GM10266 (cell line): ENCODE measurements around the gene CCDC69.
A peak's percentile ranks its signal among the peaks of the same experiment; 100 is the strongest.

Experiments
- DNase-seq: peaks from one replicate; pipeline ENCODE4 v3.0.0; 2012; ENCODE audit errors: extremely low spot score
- CTCF ChIP-seq: IDR thresholded peaks from 2 replicates; pipeline ENCODE4 v1.5.1; 2012; ENCODE audit warnings: mild to moderate bottlenecking, low read depth; ENCODE audit not compliant: control insufficient read depth, insufficient read depth; ENCODE audit errors: missing control alignments

The CCDC69 gene, protein sequence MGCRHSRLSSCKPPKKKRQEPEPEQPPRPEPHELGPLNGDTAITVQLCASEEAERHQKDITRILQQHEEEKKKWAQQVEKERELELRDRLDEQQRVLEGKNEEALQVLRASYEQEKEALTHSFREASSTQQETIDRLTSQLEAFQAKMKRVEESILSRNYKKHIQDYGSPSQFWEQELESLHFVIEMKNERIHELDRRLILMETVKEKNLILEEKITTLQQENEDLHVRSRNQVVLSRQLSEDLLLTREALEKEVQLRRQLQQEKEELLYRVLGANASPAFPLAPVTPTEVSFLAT

GRCh38 chr5:151223447-151224264 is at the start of gene CCDC69:
Gene CCDC69 (minus strand): TSS chr5:151224092. CDS start chr5:151223970, 122 bp downstream.
- peak; percentile 74 for DNase-seq
- no peak for TF ChIP-seq CTCF

DNA sequence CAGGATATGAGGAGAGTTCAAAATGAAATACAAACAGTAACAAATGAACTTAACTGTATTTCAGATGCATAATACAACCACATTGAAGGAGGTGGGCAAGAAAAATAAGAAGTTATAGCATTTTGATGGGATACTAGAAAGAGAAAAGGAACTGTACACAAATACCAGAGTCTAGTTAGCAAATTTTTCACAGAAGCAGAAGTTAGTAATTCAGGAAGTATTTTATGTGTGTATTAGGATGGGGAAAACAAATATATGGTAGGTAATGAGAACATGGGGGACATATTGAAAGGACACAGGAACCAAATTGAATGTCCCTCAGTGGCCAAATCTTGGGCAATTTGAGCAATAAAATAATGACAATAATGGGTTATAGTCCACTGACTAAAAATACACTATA is 47.4 kb upstream of the CCDC69 start:
- TF ChIP-seq CTCF = no peak
- no peak for DNase-seq

- peak; percentile 51 for DNase-seq
- no peak for TF ChIP-seq CTCF
These were observed 46.7 kb upstream of the CCDC69 start for GRCh38 chr5:151270599-151270998.

GRCh38 chr5:151267491-151268260 is 43.8 kb upstream of the CCDC69 start:
- DNase-seq = no peak
- TF ChIP-seq CTCF = no peak

- no peak for TF ChIP-seq CTCF
- no peak for DNase-seq
These were observed 40.2 kb upstream of the CCDC69 start for GRCh38 chr5:151264113-151264512.

DNA sequence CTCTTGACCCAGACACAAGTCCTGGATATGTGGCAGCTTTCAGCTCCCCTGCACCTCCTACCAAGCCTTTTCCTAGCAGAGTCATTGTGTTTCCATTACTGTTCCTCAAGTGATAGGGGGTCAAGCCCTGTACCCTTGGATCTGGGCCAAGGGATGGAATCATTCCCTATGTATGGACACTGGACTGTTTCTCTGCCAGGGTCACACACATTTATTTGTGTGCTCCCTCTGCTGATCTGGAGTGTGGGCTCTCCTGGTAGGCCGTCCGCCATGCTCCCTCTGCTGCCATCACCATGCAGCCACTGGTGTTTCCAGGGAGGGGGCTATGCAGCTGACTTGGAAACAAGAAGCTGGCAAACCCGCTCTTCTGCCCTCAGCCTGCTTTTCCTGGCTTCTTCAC is 38.6 kb upstream of the CCDC69 start:
- no peak for DNase-seq
- TF ChIP-seq CTCF = no peak
